ENCODE measurements around the gene SLFN14.

SLFN14 gene

DNA sequence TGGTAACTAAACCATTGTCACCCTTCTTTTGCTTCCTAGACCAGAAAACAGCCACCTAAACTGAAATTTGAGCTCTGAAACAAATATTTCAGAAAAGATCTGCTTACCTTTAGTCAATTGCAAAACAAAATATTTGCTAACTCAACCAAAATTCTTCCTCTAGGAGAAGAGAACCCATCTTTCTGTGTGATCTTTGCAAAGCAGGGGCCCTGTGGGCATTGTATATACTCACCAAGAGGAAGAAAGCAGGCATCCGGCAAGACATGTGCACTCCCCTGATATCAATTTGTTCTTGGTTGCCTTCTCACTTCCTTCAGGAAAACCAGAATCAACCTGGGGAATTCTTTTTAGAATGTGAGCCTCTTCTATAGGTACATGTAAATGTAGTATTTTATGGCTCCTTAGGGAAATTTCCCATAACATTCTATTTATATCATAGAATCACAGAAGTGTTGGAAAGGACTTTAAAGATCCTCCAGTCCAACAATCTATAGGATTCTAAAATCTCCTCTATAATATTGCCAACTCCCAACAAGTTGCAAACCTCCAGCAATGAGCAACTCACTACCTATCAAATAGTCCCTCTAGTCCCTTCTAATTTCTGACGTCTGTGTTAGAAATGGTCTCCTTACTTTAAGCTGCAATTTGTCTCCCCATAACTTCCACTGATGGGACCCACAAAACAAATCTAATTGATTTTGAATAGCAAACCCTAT, 966 bp downstream of the SLFN14 start:
- Histone ChIP-seq H3K27me3 (ENCODE audit: low read depth, low read length) (0 out of 2 replicates have a peak, but pooled peaks cover 8% of the 10 kb centered on the region), H3K27ac (ENCODE audit: low read length) (no peak overlapping the region), H2AFZ (ENCODE audit: low read depth, low read length) (no peak overlapping the region), H4K20me1 (ENCODE audit: insufficient read depth, low read length) (no peaks in the 10 kb centered on the region), H3K4me2 (ENCODE audit: low read length) (no peak overlapping the region), H3K9me3 (ENCODE audit: insufficient read depth, low read length) (no peaks in the 10 kb centered on the region), H3K4me3 (ENCODE audit: low read length) (no peak overlapping the region), H3K9ac (ENCODE audit: low read length) (no peak overlapping the region), H3K4me1 (ENCODE audit: low read length) (peaks cover 9% of the 10 kb centered on the region), H3K36me3 (replicated peaks; ENCODE audit: low read depth, low read length) (no peaks in the 10 kb centered on the region), H3K79me2 (ENCODE audit: low read length) (no peaks in the 10 kb centered on the region)
- TF ChIP-seq EZH2phosphoT487 (IDR thresholded peaks at IDR 0.05; ENCODE audit: low read depth): no peak
- TF ChIP-seq, protein P1, sequence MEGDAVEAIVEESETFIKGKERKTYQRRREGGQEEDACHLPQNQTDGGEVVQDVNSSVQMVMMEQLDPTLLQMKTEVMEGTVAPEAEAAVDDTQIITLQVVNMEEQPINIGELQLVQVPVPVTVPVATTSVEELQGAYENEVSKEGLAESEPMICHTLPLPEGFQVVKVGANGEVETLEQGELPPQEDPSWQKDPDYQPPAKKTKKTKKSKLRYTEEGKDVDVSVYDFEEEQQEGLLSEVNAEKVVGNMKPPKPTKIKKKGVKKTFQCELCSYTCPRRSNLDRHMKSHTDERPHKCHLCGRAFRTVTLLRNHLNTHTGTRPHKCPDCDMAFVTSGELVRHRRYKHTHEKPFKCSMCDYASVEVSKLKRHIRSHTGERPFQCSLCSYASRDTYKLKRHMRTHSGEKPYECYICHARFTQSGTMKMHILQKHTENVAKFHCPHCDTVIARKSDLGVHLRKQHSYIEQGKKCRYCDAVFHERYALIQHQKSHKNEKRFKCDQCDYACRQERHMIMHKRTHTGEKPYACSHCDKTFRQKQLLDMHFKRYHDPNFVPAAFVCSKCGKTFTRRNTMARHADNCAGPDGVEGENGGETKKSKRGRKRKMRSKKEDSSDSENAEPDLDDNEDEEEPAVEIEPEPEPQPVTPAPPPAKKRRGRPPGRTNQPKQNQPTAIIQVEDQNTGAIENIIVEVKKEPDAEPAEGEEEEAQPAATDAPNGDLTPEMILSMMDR (IDR thresholded peaks at IDR 0.05; ENCODE audit: low read depth, low read length): no peak

DNA sequence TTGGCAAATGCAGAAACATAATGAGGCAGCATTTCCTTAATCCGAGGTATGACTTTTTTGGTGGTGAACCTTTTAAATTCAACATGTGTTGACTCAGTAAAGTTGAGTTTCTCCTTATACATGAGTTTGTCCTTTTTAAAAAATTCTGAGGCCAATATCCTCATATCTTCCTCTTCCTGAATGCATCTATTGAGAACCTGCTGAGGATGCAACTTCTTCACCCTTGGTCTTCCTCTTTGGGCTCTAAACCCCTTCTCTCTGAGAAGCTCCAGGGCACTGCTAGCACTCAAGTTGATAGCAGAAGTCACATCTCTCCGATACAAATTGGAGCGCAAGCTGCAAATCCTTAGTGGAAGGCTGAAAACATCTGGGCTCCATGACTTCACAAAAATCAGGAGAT, 3.3 kb downstream of the SLFN14 start:
- Histone ChIP-seq H3K4me2 (ENCODE audit: low read length) (no peak overlapping the region), H3K4me1 (ENCODE audit: low read length) (peaks cover 6% of the 10 kb centered on the region), H3K9ac (ENCODE audit: low read length) (no peak overlapping the region), H2AFZ (ENCODE audit: low read depth, low read length) (no peak overlapping the region), H3K4me3 (ENCODE audit: low read length) (no peak overlapping the region), H3K27ac (ENCODE audit: low read length) (no peak overlapping the region), H4K20me1 (ENCODE audit: insufficient read depth, low read length) (no peaks in the 10 kb centered on the region), H3K27me3 (ENCODE audit: low read depth, low read length) (peaks cover 15% of the 10 kb centered on the region; the same call in 1 of the 2 replicates), H3K79me2 (ENCODE audit: low read length) (no peaks in the 10 kb centered on the region), H3K9me3 (ENCODE audit: insufficient read depth, low read length) (no peaks in the 10 kb centered on the region), H3K36me3 (replicated peaks; ENCODE audit: low read depth, low read length) (no peaks in the 10 kb centered on the region)
- TF ChIP-seq, protein P1 (IDR thresholded peaks at IDR 0.05; ENCODE audit: low read depth, low read length): no peak
- TF ChIP-seq EZH2phosphoT487 (IDR thresholded peaks at IDR 0.05; ENCODE audit: low read depth): no peak

DNA sequence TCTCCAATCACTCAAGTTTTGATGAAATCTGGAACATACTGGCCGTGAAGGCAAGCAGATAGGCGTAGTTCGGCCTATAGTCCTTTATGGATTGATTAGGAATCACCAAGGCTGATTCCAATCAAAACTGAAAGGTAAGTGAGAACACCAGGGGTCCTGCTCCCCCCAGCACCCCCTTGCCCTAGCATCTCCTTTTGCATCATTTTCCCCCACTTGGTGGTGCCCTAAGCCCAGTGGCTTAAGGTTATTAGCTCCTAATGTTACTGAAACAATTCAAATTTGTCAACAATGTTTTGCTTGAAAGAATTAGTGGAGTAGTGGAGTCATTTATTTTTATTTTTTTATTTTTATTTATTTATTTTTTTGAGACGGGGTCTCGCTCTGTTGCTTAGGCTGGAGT, 4.9 kb downstream of the SLFN14 start:
- TF ChIP-seq EZH2phosphoT487 (IDR thresholded peaks at IDR 0.05; ENCODE audit: low read depth): no peak
- TF ChIP-seq, protein P1 (IDR thresholded peaks at IDR 0.05; ENCODE audit: low read depth, low read length): peak; percentile 59
- Histone ChIP-seq H4K20me1 (ENCODE audit: insufficient read depth, low read length) (no peaks in the 10 kb centered on the region), H3K4me1 (ENCODE audit: low read length) (peaks cover 6% of the 10 kb centered on the region), H3K4me2 (ENCODE audit: low read length) (no peak overlapping the region), H3K27ac (ENCODE audit: low read length) (no peak overlapping the region), H3K27me3 (ENCODE audit: low read depth, low read length) (peaks cover 15% of the 10 kb centered on the region; the same call in 1 of the 2 replicates), H2AFZ (ENCODE audit: low read depth, low read length) (no peak overlapping the region), H3K4me3 (ENCODE audit: low read length) (no peak overlapping the region), H3K9ac (ENCODE audit: low read length) (no peak overlapping the region), H3K36me3 (replicated peaks; ENCODE audit: low read depth, low read length) (no peaks in the 10 kb centered on the region), H3K9me3 (ENCODE audit: insufficient read depth, low read length) (no peaks in the 10 kb centered on the region), H3K79me2 (ENCODE audit: low read length) (no peaks in the 10 kb centered on the region)

DNA sequence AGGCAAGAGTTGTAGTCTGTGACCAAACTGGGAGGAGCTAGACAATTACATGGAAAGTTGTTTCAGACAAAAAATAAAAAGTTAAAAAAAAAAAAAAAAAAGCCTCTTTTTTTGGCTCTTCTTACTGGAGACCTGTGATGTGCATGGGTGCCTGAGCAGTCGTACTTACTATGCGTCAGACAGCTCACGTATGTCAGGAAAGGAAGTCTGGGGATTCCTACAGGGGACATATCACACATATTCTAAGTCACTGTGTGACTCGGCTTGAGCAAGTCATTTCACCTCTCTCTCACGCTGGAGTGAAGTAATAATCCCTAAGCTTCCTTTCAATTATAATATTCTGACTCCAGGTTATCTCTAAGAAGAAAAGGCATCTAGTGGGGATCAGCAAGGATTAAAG, 6.0 kb downstream of the SLFN14 start:
- H3K27ac ChIP-seq (ENCODE audit: low read length): no peak overlapping the region
- H3K4me3 ChIP-seq (ENCODE audit: low read length): no peak overlapping the region
- peaks cover 14% of the 10 kb centered on the region; the same call in 1 of the 2 replicates for H3K27me3 ChIP-seq (ENCODE audit: low read depth, low read length)
- H3K4me2 ChIP-seq (ENCODE audit: low read length): peak overlapping the region; percentile 39
- H3K4me1 ChIP-seq (ENCODE audit: low read length): peaks cover 6% of the 10 kb centered on the region
- H3K9me3 ChIP-seq (ENCODE audit: insufficient read depth, low read length): no peaks in the 10 kb centered on the region
- TF ChIP-seq, protein P1 (IDR thresholded peaks at IDR 0.05; ENCODE audit: low read depth, low read length): no peak
- no peak for TF ChIP-seq EZH2phosphoT487 (IDR thresholded peaks at IDR 0.05; ENCODE audit: low read depth)
- no peak overlapping the region for H3K9ac ChIP-seq (ENCODE audit: low read length)
- H3K36me3 ChIP-seq (replicated peaks; ENCODE audit: low read depth, low read length): no peaks in the 10 kb centered on the region
- H2AFZ ChIP-seq (ENCODE audit: low read depth, low read length): no peak overlapping the region
- H4K20me1 ChIP-seq (ENCODE audit: insufficient read depth, low read length): no peaks in the 10 kb centered on the region
- no peaks in the 10 kb centered on the region for H3K79me2 ChIP-seq (ENCODE audit: low read length)
